Loucy (cell line): ENCODE results near the gene CALCA.

Experiments
- H2AFZ ChIP-seq: fragments of 200-600 bp; sonication (generic); 2 replicates; pipeline ENCODE4 v1.6.0; 2016; ENCODE audit warnings: antibody characterized with exemption, mild to moderate bottlenecking, low read length, moderate library complexity
- H3F3A ChIP-seq: fragments of 200-600 bp; 2 replicates; pipeline ENCODE4 v1.6.0; 2016; ENCODE audit warnings: antibody characterized with exemption, low read depth, mild to moderate bottlenecking
- H3K27me3 ChIP-seq: fragments of 200-600 bp; sonication (generic); 2 replicates; pipeline ENCODE4 v1.6.1; 2014; ENCODE audit warnings: low read length, mild to moderate bottlenecking; ENCODE audit not compliant: insufficient read depth, poor library complexity, severe bottlenecking
- H3K36me3 ChIP-seq: fragments of 200-600 bp; sonication (generic); 2 replicates; pipeline ENCODE4 v1.6.1; 2016; ENCODE audit warnings: low read length; ENCODE audit not compliant: insufficient read depth
- H3K4me1 ChIP-seq: fragments of 200-600 bp; sonication (generic); 2 replicates; pipeline ENCODE4 v1.5.1; 2014; ENCODE audit warnings: low read length, mild to moderate bottlenecking; ENCODE audit not compliant: insufficient read depth, poor library complexity, severe bottlenecking
- H3K4me2 ChIP-seq: fragments of 200-600 bp; sonication (generic); 2 replicates; pipeline ENCODE4 v1.6.0; 2014; ENCODE audit warnings: antibody characterized with exemption, low read length, low read depth, mild to moderate bottlenecking; ENCODE audit not compliant: poor library complexity, severe bottlenecking
- H3K4me3 ChIP-seq: fragments of 200-600 bp; sonication (generic); 2 replicates; pipeline ENCODE4 v1.5.1; 2014; ENCODE audit warnings: low read length, mild to moderate bottlenecking, mixed read lengths; ENCODE audit not compliant: poor library complexity, severe bottlenecking
- H3K79me2 ChIP-seq: fragments of 200-600 bp; sonication (generic); 2 replicates; pipeline ENCODE4 v1.6.1; 2014; ENCODE audit warnings: low read length; ENCODE audit not compliant: insufficient read depth
- H3K9ac ChIP-seq: fragments of 200-600 bp; sonication (generic); 2 replicates; pipeline ENCODE4 v1.6.0; 2014; ENCODE audit warnings: mild to moderate bottlenecking, low read depth, low read length, moderate library complexity; ENCODE audit not compliant: poor library complexity, severe bottlenecking
- H3K9me2 ChIP-seq: fragments of 200-600 bp; sonication (generic); replicated peaks from 2 replicates; pipeline ENCODE4 v1.6.1; 2016; ENCODE audit warnings: low read depth, low read length, mixed read lengths
- H3K9me3 ChIP-seq: fragments of 200-600 bp; sonication (generic); 2 replicates; pipeline ENCODE4 v1.6.1; 2014; ENCODE audit warnings: mild to moderate bottlenecking, antibody characterized with exemption, low read length, low read depth; ENCODE audit not compliant: insufficient read depth
- H4K20me1 ChIP-seq: fragments of 200-600 bp; sonication (generic); 2 replicates; pipeline ENCODE4 v1.6.0; 2014; ENCODE audit warnings: antibody characterized with exemption, low read length, mild to moderate bottlenecking; ENCODE audit not compliant: insufficient read depth, poor library complexity, severe bottlenecking
- CTCF ChIP-seq: fragments of 200-600 bp; sonication (generic); conservative IDR thresholded peaks from 2 replicates; pipeline ENCODE4 v1.5.1; 2014; ENCODE audit warnings: mild to moderate bottlenecking, antibody characterized with exemption, low read length
- EZH2phosphoT487 ChIP-seq: fragments of 200-600 bp; IDR thresholded peaks from 2 replicates; pipeline ENCODE4 v1.6.1; 2018; ENCODE audit warnings: antibody characterized with exemption, mild to moderate bottlenecking, moderate library complexity, borderline replicate concordance

CALCA gene

GRCh38 chr11:14932447-14932846, 39.7 kb downstream of the CALCA start:
- no peak overlapping the region for H3K4me2 ChIP-seq
- H3K9ac ChIP-seq = no peak overlapping the region
- no peaks in the 10 kb centered on the region for H3K4me1 ChIP-seq
- H3F3A ChIP-seq = no peaks in the 10 kb centered on the region
- no peak overlapping the region for H2AFZ ChIP-seq
- H3K79me2 ChIP-seq = no peaks in the 10 kb centered on the region
- no peaks in the 10 kb centered on the region for H4K20me1 ChIP-seq
- no peaks in the 10 kb centered on the region for H3K36me3 ChIP-seq
- H3K27me3 ChIP-seq = no peaks in the 10 kb centered on the region
- no peaks in the 10 kb centered on the region for H3K9me3 ChIP-seq
- no peak for TF ChIP-seq EZH2phosphoT487
- no peak for TF ChIP-seq CTCF
- no peak overlapping the region for H3K4me3 ChIP-seq
- no peaks in the 10 kb centered on the region; the same call in 1 of the 2 replicates for H3K9me2 ChIP-seq

- no peaks in the 10 kb centered on the region for H3K27me3 ChIP-seq
- H3K4me2 ChIP-seq = no peak overlapping the region
- H3K79me2 ChIP-seq = no peaks in the 10 kb centered on the region
- H3F3A ChIP-seq = no peaks in the 10 kb centered on the region
- H2AFZ ChIP-seq = no peak overlapping the region
- no peaks in the 10 kb centered on the region for H3K9me2 ChIP-seq
- no peaks in the 10 kb centered on the region for H3K36me3 ChIP-seq
- H3K4me3 ChIP-seq = no peak overlapping the region
- no peaks in the 10 kb centered on the region for H3K9me3 ChIP-seq
- H4K20me1 ChIP-seq = no peaks in the 10 kb centered on the region
- H3K4me1 ChIP-seq = no peaks in the 10 kb centered on the region
- TF ChIP-seq EZH2phosphoT487 (no peak), CTCF (no peak)
- no peak overlapping the region for H3K9ac ChIP-seq
These were observed 41.8 kb downstream of the CALCA start for GRCh38 chr11:14930369-14930768.

DNA sequence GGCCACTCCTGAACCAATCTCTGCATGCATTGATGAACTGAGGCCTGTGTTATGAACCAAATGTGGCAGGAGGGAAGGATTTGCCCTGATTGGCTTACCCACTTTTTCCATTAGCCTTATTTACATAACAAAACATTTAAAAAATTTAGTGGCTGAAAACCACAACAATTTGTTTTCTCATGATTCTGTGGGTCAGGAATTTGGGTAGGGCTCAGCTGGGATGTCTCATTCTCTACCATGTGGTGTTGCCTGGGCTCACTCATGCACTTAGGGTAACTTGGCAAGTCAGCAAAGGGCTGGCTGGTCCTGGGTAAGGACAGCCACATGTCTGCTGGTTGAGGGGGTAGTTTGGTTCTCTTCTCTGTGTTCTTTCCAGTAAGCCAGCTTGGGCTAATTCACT, 45.0 kb downstream of the CALCA start:
- H3K79me2 ChIP-seq = no peaks in the 10 kb centered on the region
- no peak overlapping the region for H2AFZ ChIP-seq
- no peak overlapping the region for H3K4me2 ChIP-seq
- TF ChIP-seq CTCF = no peak
- no peak for TF ChIP-seq EZH2phosphoT487
- no peaks in the 10 kb centered on the region for H3K9me2 ChIP-seq
- H3K4me3 ChIP-seq = no peak overlapping the region
- no peaks in the 10 kb centered on the region for H3K9me3 ChIP-seq
- no peaks in the 10 kb centered on the region for H3K4me1 ChIP-seq
- no peaks in the 10 kb centered on the region for H3K36me3 ChIP-seq
- H3F3A ChIP-seq = no peaks in the 10 kb centered on the region
- no peak overlapping the region for H3K9ac ChIP-seq
- H4K20me1 ChIP-seq = no peaks in the 10 kb centered on the region
- H3K27me3 ChIP-seq = no peaks in the 10 kb centered on the region
